Measurements from ENCODE around the gene GLI3. TPM values are rescaled to one million over a fixed set of nuclear protein-coding genes. Genes with fewer than 3 reads are reported as not detected.

The GLI3 gene
- total RNA-seq, 1 donor = 0.10 TPM

DNA sequence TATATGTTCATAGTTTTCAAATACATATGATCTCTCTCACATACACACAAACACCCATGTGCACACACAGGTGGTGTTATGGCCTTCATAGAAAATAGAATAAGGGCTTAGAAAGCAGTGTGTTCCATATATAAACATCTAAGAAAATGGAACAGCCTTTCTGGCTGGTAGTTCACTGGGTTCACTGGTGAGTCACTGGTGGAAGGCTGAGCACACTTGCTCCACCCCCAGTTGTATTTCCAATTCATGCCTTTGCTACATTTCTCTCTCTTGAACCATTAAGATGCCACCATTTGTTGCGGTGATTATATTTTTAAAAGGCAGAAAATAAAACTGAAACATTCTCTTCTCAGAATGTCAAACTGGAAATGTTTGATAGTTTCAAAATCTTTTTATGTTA is 252.1 kb downstream of the GLI3 start:
- H3K4me3 ChIP-seq (ENCODE audit: low read length) = no peak overlapping the region
- no peaks in the 10 kb centered on the region for H3K4me1 ChIP-seq (ENCODE audit: insufficient read depth, low read length)
- no peaks in the 10 kb centered on the region for H3K9me3 ChIP-seq (ENCODE audit: low read depth, low read length)
- no peaks in the 10 kb centered on the region for H3K27me3 ChIP-seq (ENCODE audit: insufficient read depth, low read length)

DNA sequence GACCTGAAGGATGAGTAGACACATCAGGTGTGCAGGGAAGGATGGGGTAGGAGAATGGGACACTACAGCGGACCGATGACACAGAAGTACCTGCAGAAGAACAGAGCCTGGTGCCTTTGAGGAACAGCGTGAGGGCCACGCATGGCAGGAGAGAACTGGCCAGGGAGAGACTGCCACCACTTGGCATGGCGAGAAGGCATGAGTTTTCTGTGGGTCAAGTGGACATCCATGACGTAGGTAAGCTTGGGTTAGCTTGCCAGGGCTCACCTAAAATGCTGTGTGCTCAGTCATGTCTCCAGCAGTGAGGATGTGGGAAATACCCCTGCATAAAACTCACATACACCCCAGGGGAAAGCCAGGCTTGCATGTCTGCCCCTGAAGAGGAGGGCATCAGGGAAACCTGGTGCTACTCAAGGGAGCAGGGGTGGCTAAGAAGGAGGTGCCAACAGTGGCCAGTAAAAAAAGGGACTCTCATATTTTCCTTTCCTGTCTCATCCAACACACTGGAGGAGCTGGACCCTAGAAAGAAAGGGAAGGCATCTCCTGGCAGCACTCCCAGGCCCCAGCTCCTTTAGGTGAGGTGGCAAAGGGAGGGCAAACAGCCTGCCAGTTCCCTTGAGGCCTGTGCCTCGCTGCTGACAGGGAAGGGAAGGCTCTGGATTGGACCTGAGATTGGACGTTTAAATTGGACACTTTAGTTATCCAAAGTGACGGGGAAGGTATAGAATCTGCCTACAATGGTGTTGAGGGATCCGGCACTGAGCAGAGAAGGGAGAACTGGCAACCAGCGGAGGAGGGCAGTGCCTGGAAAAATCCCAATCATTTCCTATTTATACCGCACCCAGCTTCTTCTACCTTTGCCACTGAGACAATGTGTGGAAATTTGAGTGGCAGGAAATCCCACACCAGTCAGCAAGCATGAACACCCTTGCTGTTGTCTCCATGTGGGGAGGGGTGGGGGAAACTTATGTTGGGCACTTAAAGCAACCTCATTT is 255.7 kb downstream of the GLI3 start:
- H3K9me3 ChIP-seq (ENCODE audit: low read depth, low read length) = no peaks in the 10 kb centered on the region
- no peaks in the 10 kb centered on the region for H3K4me1 ChIP-seq (ENCODE audit: insufficient read depth, low read length)
- no peak overlapping the region for H3K4me3 ChIP-seq (ENCODE audit: low read length)
- H3K27me3 ChIP-seq (ENCODE audit: insufficient read depth, low read length) = no peaks in the 10 kb centered on the region

GRCh38 chr7:41979834-41980307 is 257.1 kb downstream of the GLI3 start:
- Histone ChIP-seq H3K9me3 (ENCODE audit: low read depth, low read length) (no peaks in the 10 kb centered on the region), H3K4me3 (ENCODE audit: low read length) (no peak overlapping the region), H3K27me3 (ENCODE audit: insufficient read depth, low read length) (no peaks in the 10 kb centered on the region)

GRCh38 chr7:41978858-41979257 is 258.2 kb downstream of the GLI3 start:
- Histone ChIP-seq H3K4me3 (ENCODE audit: low read length) (no peak overlapping the region), H3K4me1 (ENCODE audit: insufficient read depth, low read length) (no peaks in the 10 kb centered on the region), H3K9me3 (ENCODE audit: low read depth, low read length) (no peaks in the 10 kb centered on the region), H3K27me3 (ENCODE audit: insufficient read depth, low read length) (no peaks in the 10 kb centered on the region)

More at GRCh38 chr7:41979834-41980307, 257.1 kb downstream of the GLI3 start:
- H3K4me1 ChIP-seq (ENCODE audit: insufficient read depth, low read length) = no peaks in the 10 kb centered on the region

GRCh38 chr7:41977661-41978060 is 259.3 kb downstream of the GLI3 start:
- Histone ChIP-seq H3K4me3 (ENCODE audit: low read length) (no peak overlapping the region), H3K4me1 (ENCODE audit: insufficient read depth, low read length) (no peaks in the 10 kb centered on the region), H3K9me3 (ENCODE audit: low read depth, low read length) (no peaks in the 10 kb centered on the region), H3K27me3 (ENCODE audit: insufficient read depth, low read length) (no peaks in the 10 kb centered on the region)

DNA sequence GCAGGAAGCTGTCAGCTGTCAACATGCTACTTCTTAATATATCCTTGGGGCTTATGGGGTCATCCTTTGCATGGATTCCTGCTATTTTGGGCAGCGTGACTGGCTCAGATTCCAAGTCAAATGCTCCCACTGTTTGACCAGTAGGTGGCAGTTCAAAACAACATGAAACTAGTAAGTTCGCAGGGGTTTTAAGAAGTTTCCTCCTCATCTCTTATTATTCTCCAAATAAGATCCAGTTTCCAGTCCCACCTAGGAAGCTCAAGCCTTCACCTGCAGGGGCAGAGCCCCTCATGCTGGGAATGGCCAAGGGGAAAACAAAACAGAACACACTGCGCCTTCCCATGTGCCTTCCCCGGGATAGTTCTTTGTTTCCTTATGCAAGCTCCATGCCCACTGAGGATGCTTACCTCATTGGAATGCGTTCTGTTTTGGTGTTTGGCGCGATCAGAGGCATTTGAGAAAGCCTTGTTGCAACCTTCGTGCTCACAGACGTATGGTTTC is 259.8 kb downstream of the GLI3 start:
- Histone ChIP-seq H3K9me3 (ENCODE audit: low read depth, low read length) (no peaks in the 10 kb centered on the region), H3K4me1 (ENCODE audit: insufficient read depth, low read length) (no peaks in the 10 kb centered on the region), H3K27me3 (ENCODE audit: insufficient read depth, low read length) (no peaks in the 10 kb centered on the region), H3K4me3 (ENCODE audit: low read length) (no peak overlapping the region)

DNA sequence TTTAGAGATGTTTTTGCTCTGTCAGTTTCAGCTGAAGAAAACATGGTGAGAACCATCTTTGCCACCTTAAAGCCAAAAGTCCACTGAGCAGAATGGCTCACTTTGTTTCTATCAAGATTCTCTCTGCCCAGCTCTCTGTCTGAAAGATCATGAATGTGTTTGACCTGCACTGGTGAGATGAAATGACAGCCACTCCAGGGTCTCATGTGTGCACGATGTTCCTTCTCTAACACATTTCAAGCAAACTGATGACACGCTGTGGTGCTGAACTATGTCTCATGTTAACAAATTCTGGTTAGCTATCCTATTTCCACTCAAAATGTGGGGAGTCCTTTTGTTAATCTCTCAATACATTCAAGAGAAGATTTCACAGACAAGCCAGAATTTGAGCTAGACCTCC is 260.6 kb downstream of the GLI3 start:
- no peaks in the 10 kb centered on the region for H3K9me3 ChIP-seq (ENCODE audit: low read depth, low read length)
- H3K4me3 ChIP-seq (ENCODE audit: low read length) = no peak overlapping the region
- no peaks in the 10 kb centered on the region for H3K27me3 ChIP-seq (ENCODE audit: insufficient read depth, low read length)
- H3K4me1 ChIP-seq (ENCODE audit: insufficient read depth, low read length) = no peaks in the 10 kb centered on the region

DNA sequence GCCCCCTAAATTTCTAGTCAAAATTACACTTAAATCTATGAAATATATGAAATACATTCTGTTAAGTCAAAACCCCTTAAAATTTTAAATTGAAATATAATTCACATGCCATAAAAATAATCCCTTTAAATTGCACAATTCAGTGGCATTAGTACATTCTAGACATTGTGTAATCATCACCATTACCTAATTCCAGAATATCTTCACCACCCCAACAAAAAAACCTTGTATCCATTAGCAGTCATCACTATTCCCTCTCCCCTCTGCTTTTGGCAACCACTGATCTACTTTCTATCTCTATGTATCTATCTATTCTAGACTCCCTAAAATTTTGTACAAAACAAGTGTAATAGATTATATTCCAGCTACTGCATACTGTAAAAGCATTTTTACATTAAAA is 261.2 kb downstream of the GLI3 start:
- no peaks in the 10 kb centered on the region for H3K4me1 ChIP-seq (ENCODE audit: insufficient read depth, low read length)

DNA sequence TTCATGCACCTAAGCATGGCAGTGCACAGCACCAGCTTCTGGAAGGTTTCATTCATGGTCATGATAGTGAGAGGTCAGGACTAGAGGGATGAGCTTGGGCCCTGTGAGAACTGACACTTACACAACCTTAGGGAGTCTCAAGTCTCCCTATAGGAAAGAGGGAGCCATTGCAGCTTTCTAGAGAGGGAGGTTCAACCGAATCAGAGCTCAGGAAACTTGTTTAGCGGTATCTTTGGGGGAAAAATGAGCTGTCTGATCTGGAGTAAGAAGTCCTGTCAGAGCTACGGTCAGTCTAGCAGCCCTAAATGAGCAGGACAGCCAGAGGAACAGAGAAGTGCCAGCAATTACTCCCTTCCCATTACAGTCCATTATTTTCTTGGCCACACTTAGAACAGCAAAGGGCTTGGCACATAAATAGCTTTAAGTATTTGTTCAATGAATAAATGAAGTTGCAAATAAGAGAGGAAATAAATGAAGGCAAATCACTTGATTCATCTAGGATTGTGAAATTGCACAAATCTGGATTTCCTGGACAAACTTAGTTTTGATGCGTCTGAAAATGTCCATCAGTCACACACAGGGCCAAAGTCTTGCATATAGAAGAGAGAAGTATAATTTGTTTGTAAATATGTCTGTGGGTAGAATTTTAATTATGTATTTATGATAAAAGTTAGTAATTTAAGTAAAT is 262.0 kb downstream of the GLI3 start:
- no peaks in the 10 kb centered on the region for H3K9me3 ChIP-seq (ENCODE audit: low read depth, low read length)
- H3K4me3 ChIP-seq (ENCODE audit: low read length) = no peak overlapping the region
- no peaks in the 10 kb centered on the region for H3K4me1 ChIP-seq (ENCODE audit: insufficient read depth, low read length)
- no peaks in the 10 kb centered on the region for H3K27me3 ChIP-seq (ENCODE audit: insufficient read depth, low read length)

More for the DNA sequence above, 261.2 kb downstream of the GLI3 start:
- no peaks in the 10 kb centered on the region for H3K27me3 ChIP-seq (ENCODE audit: insufficient read depth, low read length)
- no peak overlapping the region for H3K4me3 ChIP-seq (ENCODE audit: low read length)
- no peaks in the 10 kb centered on the region for H3K9me3 ChIP-seq (ENCODE audit: low read depth, low read length)

- no peaks in the 10 kb centered on the region for H3K27me3 ChIP-seq (ENCODE audit: insufficient read depth, low read length)
- no peaks in the 10 kb centered on the region for H3K4me1 ChIP-seq (ENCODE audit: insufficient read depth, low read length)
- no peak overlapping the region for H3K4me3 ChIP-seq (ENCODE audit: low read length)
- H3K9me3 ChIP-seq (ENCODE audit: low read depth, low read length) = no peaks in the 10 kb centered on the region
Measured at GRCh38 chr7:41973202-41973730, 263.7 kb downstream of the GLI3 start.

GRCh38 chr7:41972776-41973175 is 264.2 kb downstream of the GLI3 start:
- H3K4me3 ChIP-seq (ENCODE audit: low read length) = no peak overlapping the region
- no peaks in the 10 kb centered on the region for H3K4me1 ChIP-seq (ENCODE audit: insufficient read depth, low read length)
- no peaks in the 10 kb centered on the region for H3K9me3 ChIP-seq (ENCODE audit: low read depth, low read length)
- no peaks in the 10 kb centered on the region for H3K27me3 ChIP-seq (ENCODE audit: insufficient read depth, low read length)

DNA sequence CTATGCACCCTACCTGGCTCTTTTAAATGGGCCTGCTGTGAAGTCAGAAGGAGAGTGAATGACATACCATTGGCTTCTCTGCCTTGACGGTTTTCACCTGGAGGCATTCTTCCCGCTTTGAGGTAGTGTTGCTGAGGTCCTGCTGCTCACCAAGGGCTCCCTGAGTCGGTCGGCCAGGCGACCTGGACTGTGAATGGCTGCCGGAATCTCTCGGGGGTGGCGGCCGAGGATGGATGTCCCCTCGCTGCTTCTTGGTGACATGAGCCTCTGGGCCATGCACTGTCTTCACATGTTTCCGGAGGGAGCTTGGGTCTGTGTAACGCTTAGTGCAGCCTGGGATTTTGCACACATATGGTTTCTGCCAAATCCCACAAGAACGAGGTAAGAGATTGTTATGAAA is 264.7 kb downstream of the GLI3 start:
- no peaks in the 10 kb centered on the region for H3K27me3 ChIP-seq (ENCODE audit: insufficient read depth, low read length)
- H3K9me3 ChIP-seq (ENCODE audit: low read depth, low read length) = no peaks in the 10 kb centered on the region
- no peaks in the 10 kb centered on the region for H3K4me1 ChIP-seq (ENCODE audit: insufficient read depth, low read length)
- no peak overlapping the region for H3K4me3 ChIP-seq (ENCODE audit: low read length)

GRCh38 chr7:41971640-41972187 is 265.3 kb downstream of the GLI3 start:
- Histone ChIP-seq H3K4me1 (ENCODE audit: insufficient read depth, low read length) (no peaks in the 10 kb centered on the region), H3K27me3 (ENCODE audit: insufficient read depth, low read length) (no peaks in the 10 kb centered on the region)

DNA sequence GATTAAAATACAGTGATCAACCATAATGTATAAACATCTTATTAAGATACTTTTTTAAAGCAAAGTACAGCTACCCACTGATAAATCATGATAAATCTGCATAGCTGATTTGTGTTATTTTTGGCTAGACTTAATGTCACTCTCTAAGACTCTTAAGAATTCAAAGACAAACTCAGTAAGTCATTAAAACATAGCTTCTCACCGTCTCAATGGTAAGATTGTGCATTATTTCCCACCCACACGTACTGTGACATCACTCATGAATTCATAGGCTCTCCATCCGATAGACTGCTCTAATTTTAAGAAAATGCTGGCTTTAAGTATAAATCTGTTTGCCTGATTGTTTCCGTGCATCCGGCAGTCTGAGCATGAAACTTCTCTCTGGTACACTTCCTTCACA is 266.1 kb downstream of the GLI3 start:
- no peaks in the 10 kb centered on the region for H3K27me3 ChIP-seq (ENCODE audit: insufficient read depth, low read length)
- no peaks in the 10 kb centered on the region for H3K9me3 ChIP-seq (ENCODE audit: low read depth, low read length)
- no peak overlapping the region for H3K4me3 ChIP-seq (ENCODE audit: low read length)
- no peaks in the 10 kb centered on the region for H3K4me1 ChIP-seq (ENCODE audit: insufficient read depth, low read length)

More at GRCh38 chr7:41971640-41972187, 265.3 kb downstream of the GLI3 start:
- no peaks in the 10 kb centered on the region for H3K9me3 ChIP-seq (ENCODE audit: low read depth, low read length)
- no peak overlapping the region for H3K4me3 ChIP-seq (ENCODE audit: low read length)

All from mononuclear cell (primary cell).